ENCODE results near the gene WDR70. TPM values are rescaled to one million over a fixed set of nuclear protein-coding genes. Genes with fewer than 3 reads are reported as not detected.

The WDR70 gene
- total and polyA plus RNA-seq, 10 of the 15 experiments (the other 5 are each of a cell fraction or from before 2014, with no cell fraction given) = 10.9 to 33.6 (median 29.1) TPM

DNA sequence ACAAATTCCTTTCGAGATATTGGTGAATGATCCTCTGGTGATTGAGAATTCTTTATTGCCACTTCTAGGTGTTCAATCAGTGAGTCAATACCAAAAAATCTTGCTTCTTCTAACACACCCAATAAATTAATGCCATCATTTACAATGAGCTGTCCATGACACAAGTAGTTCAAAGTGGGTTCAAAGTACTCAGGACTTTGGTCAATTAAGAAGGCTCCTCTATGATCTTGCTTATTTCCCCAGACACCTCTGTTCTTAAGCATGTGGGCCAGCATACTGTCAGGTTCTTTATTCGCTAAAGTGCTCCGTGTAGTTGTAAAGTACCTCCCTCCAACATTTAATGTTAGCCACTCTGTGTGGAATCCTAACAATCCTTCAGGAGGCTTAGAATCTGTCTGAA, 127.1 kb downstream of the WDR70 start (continued):
- TF ChIP-seq ATF7 (IDR thresholded peaks at IDR 0.05; ENCODE audit: low read depth) = no peak
- no peak for TF ChIP-seq EED (IDR thresholded peaks at IDR 0.05; ENCODE audit: low read depth)
- TF ChIP-seq STAT3 (IDR thresholded peaks at IDR 0.05; ENCODE audit: low read depth, low read length) = no peak
- TF ChIP-seq, protein P1, sequence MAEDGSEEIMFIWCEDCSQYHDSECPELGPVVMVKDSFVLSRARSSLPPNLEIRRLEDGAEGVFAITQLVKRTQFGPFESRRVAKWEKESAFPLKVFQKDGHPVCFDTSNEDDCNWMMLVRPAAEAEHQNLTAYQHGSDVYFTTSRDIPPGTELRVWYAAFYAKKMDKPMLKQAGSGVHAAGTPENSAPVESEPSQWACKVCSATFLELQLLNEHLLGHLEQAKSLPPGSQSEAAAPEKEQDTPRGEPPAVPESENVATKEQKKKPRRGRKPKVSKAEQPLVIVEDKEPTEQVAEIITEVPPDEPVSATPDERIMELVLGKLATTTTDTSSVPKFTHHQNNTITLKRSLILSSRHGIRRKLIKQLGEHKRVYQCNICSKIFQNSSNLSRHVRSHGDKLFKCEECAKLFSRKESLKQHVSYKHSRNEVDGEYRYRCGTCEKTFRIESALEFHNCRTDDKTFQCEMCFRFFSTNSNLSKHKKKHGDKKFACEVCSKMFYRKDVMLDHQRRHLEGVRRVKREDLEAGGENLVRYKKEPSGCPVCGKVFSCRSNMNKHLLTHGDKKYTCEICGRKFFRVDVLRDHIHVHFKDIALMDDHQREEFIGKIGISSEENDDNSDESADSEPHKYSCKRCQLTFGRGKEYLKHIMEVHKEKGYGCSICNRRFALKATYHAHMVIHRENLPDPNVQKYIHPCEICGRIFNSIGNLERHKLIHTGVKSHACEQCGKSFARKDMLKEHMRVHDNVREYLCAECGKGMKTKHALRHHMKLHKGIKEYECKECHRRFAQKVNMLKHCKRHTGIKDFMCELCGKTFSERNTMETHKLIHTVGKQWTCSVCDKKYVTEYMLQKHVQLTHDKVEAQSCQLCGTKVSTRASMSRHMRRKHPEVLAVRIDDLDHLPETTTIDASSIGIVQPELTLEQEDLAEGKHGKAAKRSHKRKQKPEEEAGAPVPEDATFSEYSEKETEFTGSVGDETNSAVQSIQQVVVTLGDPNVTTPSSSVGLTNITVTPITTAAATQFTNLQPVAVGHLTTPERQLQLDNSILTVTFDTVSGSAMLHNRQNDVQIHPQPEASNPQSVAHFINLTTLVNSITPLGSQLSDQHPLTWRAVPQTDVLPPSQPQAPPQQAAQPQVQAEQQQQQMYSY (CRISPR knock-in tag; IDR thresholded peaks at IDR 0.05) = no peak
- TF ChIP-seq, protein P2, sequence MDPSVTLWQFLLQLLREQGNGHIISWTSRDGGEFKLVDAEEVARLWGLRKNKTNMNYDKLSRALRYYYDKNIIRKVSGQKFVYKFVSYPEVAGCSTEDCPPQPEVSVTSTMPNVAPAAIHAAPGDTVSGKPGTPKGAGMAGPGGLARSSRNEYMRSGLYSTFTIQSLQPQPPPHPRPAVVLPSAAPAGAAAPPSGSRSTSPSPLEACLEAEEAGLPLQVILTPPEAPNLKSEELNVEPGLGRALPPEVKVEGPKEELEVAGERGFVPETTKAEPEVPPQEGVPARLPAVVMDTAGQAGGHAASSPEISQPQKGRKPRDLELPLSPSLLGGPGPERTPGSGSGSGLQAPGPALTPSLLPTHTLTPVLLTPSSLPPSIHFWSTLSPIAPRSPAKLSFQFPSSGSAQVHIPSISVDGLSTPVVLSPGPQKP (IDR thresholded peaks at IDR 0.05; ENCODE audit: low read depth, low read length) = no peak
- TF ChIP-seq, protein P3, sequence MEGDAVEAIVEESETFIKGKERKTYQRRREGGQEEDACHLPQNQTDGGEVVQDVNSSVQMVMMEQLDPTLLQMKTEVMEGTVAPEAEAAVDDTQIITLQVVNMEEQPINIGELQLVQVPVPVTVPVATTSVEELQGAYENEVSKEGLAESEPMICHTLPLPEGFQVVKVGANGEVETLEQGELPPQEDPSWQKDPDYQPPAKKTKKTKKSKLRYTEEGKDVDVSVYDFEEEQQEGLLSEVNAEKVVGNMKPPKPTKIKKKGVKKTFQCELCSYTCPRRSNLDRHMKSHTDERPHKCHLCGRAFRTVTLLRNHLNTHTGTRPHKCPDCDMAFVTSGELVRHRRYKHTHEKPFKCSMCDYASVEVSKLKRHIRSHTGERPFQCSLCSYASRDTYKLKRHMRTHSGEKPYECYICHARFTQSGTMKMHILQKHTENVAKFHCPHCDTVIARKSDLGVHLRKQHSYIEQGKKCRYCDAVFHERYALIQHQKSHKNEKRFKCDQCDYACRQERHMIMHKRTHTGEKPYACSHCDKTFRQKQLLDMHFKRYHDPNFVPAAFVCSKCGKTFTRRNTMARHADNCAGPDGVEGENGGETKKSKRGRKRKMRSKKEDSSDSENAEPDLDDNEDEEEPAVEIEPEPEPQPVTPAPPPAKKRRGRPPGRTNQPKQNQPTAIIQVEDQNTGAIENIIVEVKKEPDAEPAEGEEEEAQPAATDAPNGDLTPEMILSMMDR (IDR thresholded peaks at IDR 0.05 in 2 of 3, conservative IDR thresholded peaks at IDR 0.05 in 1 of 3; ENCODE audit: control insufficient read depth in 2 of 3, extremely low read depth in 1 of 3, insufficient read depth in 1 of 3, low read depth in 3 of 3, low read length in 3 of 3) = no peak
- TF ChIP-seq, protein P4, sequence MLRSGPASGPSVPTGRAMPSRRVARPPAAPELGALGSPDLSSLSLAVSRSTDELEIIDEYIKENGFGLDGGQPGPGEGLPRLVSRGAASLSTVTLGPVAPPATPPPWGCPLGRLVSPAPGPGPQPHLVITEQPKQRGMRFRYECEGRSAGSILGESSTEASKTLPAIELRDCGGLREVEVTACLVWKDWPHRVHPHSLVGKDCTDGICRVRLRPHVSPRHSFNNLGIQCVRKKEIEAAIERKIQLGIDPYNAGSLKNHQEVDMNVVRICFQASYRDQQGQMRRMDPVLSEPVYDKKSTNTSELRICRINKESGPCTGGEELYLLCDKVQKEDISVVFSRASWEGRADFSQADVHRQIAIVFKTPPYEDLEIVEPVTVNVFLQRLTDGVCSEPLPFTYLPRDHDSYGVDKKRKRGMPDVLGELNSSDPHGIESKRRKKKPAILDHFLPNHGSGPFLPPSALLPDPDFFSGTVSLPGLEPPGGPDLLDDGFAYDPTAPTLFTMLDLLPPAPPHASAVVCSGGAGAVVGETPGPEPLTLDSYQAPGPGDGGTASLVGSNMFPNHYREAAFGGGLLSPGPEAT (IDR thresholded peaks at IDR 0.05; ENCODE audit: low read depth) = no peak
- TF ChIP-seq SREBF2 (IDR thresholded peaks at IDR 0.05; ENCODE audit: low read length) = no peak

All from GM12878 (cell line).